HL-60 (cell line): ENCODE data around the gene VOPP1.

Experiments used
- DNase-seq, 2 experiments: peaks; one replicate each; pipeline ENCODE4 v3.0.0-alpha.2; 2010 to 2020; ENCODE audit warnings: low read depth in 1 of 2, low spot score in 1 of 2
- H3K27ac ChIP-seq: fragments of 250-450 bp; sonication (Bioruptor Pico); replicated peaks from 2 replicates; pipeline ENCODE4 v1.5.1; 2020; ENCODE audit warnings: mild to moderate bottlenecking, moderate library complexity
- H3K27me3 ChIP-seq: fragments of 250-450 bp; sonication (Bioruptor Pico); 2 replicates; pipeline ENCODE4 v1.5.1; 2021; ENCODE audit warnings: mild to moderate bottlenecking, moderate library complexity; ENCODE audit not compliant: insufficient read depth, poor library complexity, severe bottlenecking
- H3K4me3 ChIP-seq: replicated peaks from 2 replicates; pipeline ENCODE4 v1.5.1; 2011; ENCODE audit warnings: mild to moderate bottlenecking, control low read depth, low read length; ENCODE audit not compliant: insufficient read depth
- CTCF ChIP-seq: IDR thresholded peaks from one replicate; pipeline ENCODE4 v1.5.1; 2011; ENCODE audit warnings: low read length, control low read depth, inconsistent platforms; ENCODE audit not compliant: insufficient read depth
- GABPA ChIP-seq: IDR thresholded peaks from 2 replicates; pipeline ENCODE4 v1.6.1; 2012; ENCODE audit warnings: low read depth
- POLR2AphosphoS5 ChIP-seq: IDR thresholded peaks from 2 replicates; pipeline ENCODE4 v1.6.1; 2012; ENCODE audit warnings: low read depth
- REST ChIP-seq: IDR thresholded peaks from 2 replicates; pipeline ENCODE4 v1.6.1; 2012; ENCODE audit warnings: low read depth; ENCODE audit not compliant: insufficient replicate concordance
- SPI1 ChIP-seq: IDR thresholded peaks from 2 replicates; pipeline ENCODE4 v1.6.1; 2012; ENCODE audit warnings: low read depth, mild to moderate bottlenecking, borderline replicate concordance

VOPP1 gene

GRCh38 chr7:55549457-55549856 is 22.8 kb downstream of the VOPP1 start:
- DNase-seq: no peak
- H3K4me3 ChIP-seq: no peak overlapping the region
- TF ChIP-seq POLR2AphosphoS5 (no peak), CTCF (no peak), SPI1 (no peak), GABPA (no peak), REST (no peak)
- no peak overlapping the region for H3K27ac ChIP-seq
- H3K27me3 ChIP-seq: no peaks in the 10 kb centered on the region

GRCh38 chr7:55548295-55548731 is 24.0 kb downstream of the VOPP1 start:
- no peak for TF ChIP-seq POLR2AphosphoS5
- no peak for TF ChIP-seq SPI1
- TF ChIP-seq REST: no peak
- TF ChIP-seq GABPA: no peak
- no peak for TF ChIP-seq CTCF
- Histone ChIP-seq H3K27ac (no peak overlapping the region), H3K27me3 (no peaks in the 10 kb centered on the region), H3K4me3 (no peak overlapping the region)
- no peak for DNase-seq

DNA sequence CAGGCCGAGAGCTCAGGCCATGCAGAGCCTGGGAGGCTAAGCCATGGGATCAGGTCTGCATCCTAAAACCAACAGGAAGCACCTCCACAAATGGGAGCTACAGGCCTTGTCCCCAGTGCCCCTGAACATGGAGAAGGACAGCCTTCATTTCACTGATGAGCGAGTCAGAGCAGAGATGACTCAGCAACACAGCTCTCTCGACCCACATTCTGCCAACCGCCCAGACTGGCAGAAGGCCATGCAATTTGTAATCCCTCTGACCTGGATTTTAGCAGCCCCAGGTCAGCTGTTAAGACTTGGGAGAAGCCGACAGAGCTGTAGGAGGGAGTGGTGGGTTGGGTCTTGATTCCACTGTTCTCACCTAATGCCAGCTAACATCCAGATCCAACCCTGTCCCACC is 25.5 kb downstream of the VOPP1 start:
- Histone ChIP-seq H3K4me3 (no peak overlapping the region), H3K27ac (no peak overlapping the region), H3K27me3 (no peaks in the 10 kb centered on the region)
- DNase-seq: peak; percentile 28 to 68
- no peak for TF ChIP-seq SPI1
- no peak for TF ChIP-seq POLR2AphosphoS5
- TF ChIP-seq GABPA: no peak

- H3K4me3 ChIP-seq: no peak overlapping the region
- TF ChIP-seq REST: no peak
- no peaks in the 10 kb centered on the region for H3K27me3 ChIP-seq
- H3K27ac ChIP-seq: no peak overlapping the region
- DNase-seq: no peak
These were observed 26.8 kb downstream of the VOPP1 start for GRCh38 chr7:55545496-55545895.
